ENCODE measurements around the gene IER2.

- no peak for TF ChIP-seq SUZ12 (IDR thresholded peaks at IDR 0.05)
- no peak for TF ChIP-seq ELF4 (IDR thresholded peaks at IDR 0.05)
- TF ChIP-seq ARNT (IDR thresholded peaks at IDR 0.05): no peak
- TF ChIP-seq BHLHE40 (IDR thresholded peaks at IDR 0.05; ENCODE audit: borderline replicate concordance): no peak
- TF ChIP-seq FOXA1 (IDR thresholded peaks at IDR 0.05): no peak
- no peak for TF ChIP-seq L3MBTL2 (conservative IDR thresholded peaks at IDR 0.05)
- no peak for TF ChIP-seq FOXM1 (IDR thresholded peaks at IDR 0.05; ENCODE audit: borderline replicate concordance)
- no peak for TF ChIP-seq HDGF (IDR thresholded peaks at IDR 0.05; ENCODE audit: borderline replicate concordance)
- TF ChIP-seq CTBP1 (IDR thresholded peaks at IDR 0.05; ENCODE audit: borderline replicate concordance): no peak
- no peak for TF ChIP-seq NFRKB (IDR thresholded peaks at IDR 0.05)
These were observed 17.6 kb upstream of the IER2 start for GRCh38 chr19:13132471-13133180.
